Endometrial microvascular endothelial cells (primary cell): Measurements from ENCODE around the gene ETNPPL. TPM values are rescaled to one million over a fixed set of nuclear protein-coding genes. Genes with fewer than 3 reads are reported as not detected.
"Not testable (repeated sequence)": the region's sequence is repeated elsewhere in the genome, so short reads cannot be mapped to it uniquely, and the experiment has no call there.

Source experiments
- in situ Hi-C: cut with HindIII; loops from 2 replicates; pipeline ENCODE4 v1.10.0; 2017; ENCODE audit warnings: low sequenced_read_pairs, low pct_unique_long_range_greater_than_20kb; ENCODE audit errors: inconsistent ontology term
- total RNA-seq: library from RNA; depleted of rRNA; stranded (reverse); fragments of >200 nt; gene quantifications from one replicate; pipeline ENCODE4 v1.2.3, GENCODE V29; 2015; ENCODE audit errors: inconsistent ontology term

Gene ETNPPL
- total RNA-seq, 1 donor from 2014 or later, result not detected

- in situ Hi-C loops, result no loop called here
Measured at GRCh38 chr4:108766058-108766457, 3.2 kb upstream of the ETNPPL start.

DNA sequence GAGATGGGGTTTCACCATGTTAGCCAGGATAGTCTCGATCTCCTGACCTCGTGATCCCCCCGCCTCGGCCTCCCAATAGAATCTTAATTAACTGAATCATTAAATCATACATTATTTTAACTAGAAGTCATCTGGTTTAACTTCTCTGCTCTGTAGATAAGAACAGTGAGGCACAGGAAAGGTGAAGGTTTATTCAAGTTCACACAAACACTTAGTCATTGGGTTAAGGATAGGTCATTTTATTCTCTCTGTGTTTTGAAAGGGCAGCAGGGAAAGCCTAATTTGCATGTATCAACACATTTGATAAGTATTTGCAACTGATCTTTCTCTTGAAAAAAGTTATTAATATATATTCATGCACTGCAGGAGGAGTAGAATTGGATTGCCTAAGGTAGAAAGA is 1.1 kb upstream of the ETNPPL start:
- in situ Hi-C loops, result no loop called here

DNA sequence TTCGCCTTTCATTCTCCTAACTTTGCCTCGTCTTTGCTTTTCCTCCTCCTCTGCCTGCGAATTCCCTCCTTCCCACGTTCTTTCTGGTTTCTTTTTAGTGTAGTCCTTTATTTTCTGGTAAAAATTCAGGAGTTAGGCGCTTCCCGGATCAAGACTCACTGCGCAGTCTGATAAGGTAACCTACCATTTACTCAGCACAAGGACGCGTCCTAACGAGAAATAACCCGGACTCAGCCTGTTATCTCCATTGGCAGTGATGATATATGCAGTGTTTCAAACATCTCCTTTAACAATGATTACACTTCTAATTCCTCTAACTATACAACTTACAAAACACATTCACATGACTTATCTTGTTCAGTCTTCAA is 357 bp upstream of the ETNPPL start:
- in situ Hi-C loops, result no loop called here

DNA sequence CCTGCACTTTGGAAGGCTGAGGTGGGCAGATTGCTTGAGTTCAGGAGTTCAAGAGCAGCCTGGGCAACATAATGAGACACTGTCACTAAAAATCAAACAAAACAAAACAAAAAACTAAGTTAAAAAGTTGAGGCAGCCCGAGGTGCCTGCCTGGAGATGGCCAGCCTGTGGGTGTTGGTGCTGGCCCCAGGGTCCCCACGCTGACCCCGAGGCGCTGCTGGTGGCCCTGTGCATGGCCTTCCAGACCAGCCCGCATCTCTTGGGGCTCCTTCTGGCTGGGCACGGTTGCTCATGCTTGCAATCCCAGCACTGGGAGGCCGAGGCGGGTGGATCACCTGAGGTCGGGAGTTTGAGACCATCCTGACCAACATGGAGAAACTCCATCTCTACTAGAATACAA is 4.4 kb downstream of the ETNPPL start:
- in situ Hi-C loops, result no loop called here

GRCh38 chr4:108754327-108754726 is 8.5 kb downstream of the ETNPPL start:
- in situ Hi-C loops, result no loop called here

DNA sequence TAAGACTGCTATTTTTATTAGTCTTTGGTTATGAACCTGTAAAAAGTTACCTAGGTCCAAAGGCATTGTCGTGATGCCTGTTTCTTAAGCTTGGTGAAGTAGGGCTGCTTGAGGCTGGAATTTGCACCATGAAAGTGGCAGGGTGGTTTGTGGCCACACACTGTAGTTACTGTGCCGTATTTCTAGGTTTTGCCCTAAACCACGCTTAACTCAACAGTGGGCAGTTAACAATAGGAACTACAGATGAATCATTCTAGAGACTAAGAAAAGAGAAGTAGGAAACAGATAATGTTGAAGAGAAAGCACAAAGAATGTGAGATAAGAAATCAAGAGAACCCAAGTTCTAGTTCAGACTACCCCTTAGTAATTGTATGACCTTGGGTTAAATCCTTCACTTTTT is 11.5 kb downstream of the ETNPPL start:
- in situ Hi-C loops, result no loop called here

GRCh38 chr4:108749119-108749518 is 13.7 kb downstream of the ETNPPL start:
- in situ Hi-C loops, result no loop called here

DNA sequence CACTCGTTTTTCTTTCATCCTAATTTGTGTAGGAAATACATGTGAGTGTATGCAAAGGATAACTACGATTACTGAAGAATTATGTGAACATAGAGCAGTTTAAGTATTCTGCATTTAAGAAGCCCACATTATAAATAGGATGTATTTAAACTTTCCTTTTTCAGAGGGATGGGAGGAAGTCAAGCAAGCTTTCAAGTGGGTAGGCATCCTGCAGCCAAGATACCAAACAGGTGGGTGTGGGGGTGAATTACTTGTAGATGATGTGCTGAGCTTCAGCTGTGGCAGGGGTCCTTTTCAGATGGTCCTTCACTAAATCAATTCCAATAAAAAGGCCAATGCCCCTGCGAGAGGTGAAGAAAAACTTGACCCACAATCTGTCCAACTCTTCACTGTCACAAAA is 16.3 kb downstream of the ETNPPL start:
- in situ Hi-C loops, result no loop called here

GRCh38 chr4:108744307-108744706 is 18.5 kb downstream of the ETNPPL start:
- in situ Hi-C loops, result no loop called here

DNA sequence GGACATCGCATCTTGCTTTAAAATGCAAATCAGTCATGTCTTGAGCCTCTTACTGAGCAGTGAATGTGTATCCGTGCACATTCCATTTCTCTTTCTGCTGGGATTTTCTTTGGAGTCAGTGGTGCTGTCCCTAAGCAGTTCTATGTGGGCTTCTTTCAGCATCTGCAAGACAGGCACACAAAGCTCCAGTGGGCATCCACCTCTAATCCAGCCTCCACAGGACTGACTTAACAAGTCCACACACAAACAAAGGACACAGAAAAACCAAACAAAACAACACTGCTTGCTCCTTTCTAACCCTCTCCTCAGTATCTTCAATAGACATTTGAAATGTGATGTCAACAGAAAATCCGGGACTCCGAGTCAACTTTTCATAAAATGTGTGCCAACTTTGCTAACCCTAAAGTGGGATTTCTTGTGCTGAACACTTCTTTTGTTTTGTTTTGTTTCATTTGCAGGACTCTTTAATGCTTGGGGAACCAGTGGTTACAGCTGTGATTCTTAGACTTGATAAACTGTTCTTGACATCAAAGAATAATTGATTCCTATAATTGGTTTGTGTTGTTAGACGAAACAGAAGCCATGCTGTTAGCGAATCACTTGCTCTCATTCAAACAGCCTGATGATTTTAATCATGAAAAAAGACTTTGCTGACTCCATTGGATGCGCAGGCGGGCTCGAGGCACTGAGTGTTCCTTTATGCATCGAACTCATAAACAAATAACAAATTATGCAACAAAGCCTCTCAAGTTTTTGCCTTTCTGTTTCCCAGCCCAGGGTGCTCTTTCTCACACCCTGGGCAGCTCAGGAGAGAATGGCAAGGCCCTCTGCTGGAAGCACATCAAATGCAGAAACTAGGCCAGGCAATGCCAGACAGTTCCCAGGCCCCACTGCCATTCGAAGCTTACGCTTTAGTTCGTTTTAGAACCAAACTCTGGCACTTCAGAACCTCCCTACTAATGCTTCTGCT is 20.1 kb downstream of the ETNPPL start:
- in situ Hi-C loops, result no loop called here

GRCh38 chr4:108738003-108738706 is 24.7 kb downstream of the ETNPPL start:
- in situ Hi-C loops, result no loop called here

DNA sequence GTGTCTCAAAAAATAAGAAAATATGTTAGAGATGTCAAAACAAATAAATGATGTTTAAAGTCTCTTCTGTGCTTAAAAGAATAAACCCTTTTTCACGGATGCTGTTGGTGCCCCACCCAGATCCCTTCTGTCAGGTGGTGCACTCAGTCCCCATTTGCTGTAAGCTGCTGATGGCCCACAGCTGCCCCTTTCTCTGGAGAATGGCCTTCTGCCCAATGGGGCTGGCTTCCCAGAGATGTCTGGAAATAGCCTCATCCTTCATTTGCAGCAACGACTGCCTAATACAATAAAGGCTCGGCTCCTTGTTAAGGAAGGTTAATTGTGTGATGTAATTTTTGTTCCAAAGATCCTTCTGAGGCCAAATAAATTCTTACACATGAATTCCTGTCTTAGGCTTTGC is 31.8 kb downstream of the ETNPPL start:
- in situ Hi-C loops, result no loop called here

GRCh38 chr4:108730579-108730978 is 32.3 kb downstream of the ETNPPL start:
- in situ Hi-C loops, result no loop called here

DNA sequence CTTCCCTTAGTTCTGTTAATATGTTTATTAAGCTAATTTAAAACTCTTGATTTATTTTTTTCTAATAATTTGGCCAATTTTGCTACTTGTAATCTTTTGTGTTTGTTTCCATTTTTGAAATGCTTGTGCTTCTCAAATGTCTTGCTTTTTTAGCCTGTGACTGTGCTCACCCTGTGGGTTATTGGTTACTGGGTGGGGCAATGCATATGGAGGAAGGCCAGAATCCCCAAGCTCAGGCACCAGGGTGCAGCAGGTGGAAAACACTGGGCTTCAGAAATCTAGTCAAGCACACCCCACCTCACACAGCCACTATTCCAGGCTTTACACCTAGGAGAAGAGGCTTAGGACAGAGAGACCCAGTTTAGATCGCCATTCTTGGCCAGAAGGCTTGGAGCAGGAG is 33.1 kb downstream of the ETNPPL start:
- in situ Hi-C loops, result no loop called here

- in situ Hi-C loops, result no loop called here
Measured at GRCh38 chr4:108725457-108725856, 37.4 kb downstream of the ETNPPL start.

DNA sequence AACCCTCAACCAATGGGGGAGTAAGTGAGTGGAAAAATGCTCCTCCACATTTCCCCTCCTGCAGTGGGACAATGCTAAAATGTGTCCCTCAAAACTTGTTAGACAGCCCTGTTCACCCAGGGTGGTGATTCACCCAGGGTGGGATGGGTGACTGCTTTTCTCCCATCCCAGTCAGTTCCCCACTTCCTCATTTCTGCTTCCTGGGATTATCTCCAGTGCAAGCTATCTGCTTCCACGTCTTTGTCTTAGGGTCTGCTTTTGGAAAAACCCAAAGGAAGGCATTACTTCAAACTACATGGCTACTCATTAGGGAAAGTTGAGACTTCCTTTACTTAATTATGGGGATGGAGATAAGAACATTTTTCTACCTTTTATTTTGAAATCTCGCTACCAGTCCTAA is 45.5 kb downstream of the ETNPPL start:
- in situ Hi-C loops, result no loop called here

GRCh38 chr4:108716340-108716739 is 46.5 kb downstream of the ETNPPL start:
- in situ Hi-C loops, result no loop called here

DNA sequence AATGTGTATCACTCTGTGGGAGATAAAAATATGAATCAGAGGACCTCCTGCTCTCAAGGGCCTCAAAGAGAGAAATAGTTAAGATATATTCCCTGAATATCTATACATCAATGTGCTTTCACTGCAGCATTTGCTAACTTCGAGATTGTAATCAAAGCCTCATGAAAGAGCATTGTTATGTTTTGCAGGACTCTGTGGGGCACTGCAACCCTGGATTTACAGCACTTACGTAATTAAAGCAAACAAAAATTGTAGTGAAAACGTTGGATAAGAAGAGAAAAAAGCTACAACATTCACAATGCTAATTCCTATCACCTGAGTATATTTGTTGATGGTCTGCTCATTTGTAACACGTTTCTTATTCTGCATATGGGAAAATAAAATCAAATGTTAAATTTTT is 48.0 kb downstream of the ETNPPL start:
- in situ Hi-C loops, result no loop called here

- in situ Hi-C loops, result not testable (repeated sequence)
Measured at GRCh38 chr4:108710578-108710977, 52.3 kb downstream of the ETNPPL start.

DNA sequence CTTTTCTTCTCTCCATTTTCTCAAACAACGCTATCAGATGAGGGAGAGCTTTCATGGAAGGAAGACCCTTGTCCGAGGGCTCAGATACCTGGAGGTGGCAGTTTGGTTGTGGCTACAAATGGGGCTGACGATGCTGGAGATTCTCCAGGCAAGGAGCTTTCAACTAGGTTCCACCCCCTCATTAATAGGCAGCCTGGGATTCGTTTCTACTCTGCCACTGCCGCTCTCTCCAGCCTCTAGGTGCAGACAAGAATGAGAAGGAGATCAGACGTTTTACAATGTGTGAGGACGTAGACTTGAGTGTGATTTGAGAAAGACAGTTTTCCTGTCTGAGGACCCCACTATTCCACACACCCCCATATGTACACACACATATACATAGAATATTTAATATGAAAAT is 53.1 kb downstream of the ETNPPL start:
- in situ Hi-C loops, result no loop called here
